Heart left ventricle (tissue), 16 donors: ENCODE measurements around the gene CNMD. TPM values are rescaled to one million over a fixed set of nuclear protein-coding genes. Genes with fewer than 3 reads are reported as not detected.

Experiments
- ATAC-seq, 4 donors: fragments of 200-7000 bp; cut with Tn5 transposase; one replicate each; pipeline ENCODE4 v1.9.1; 2020 to 2022; ENCODE audit warnings: moderate library complexity in 4 of 4, mild to moderate bottlenecking in 3 of 4, moderate number of reproducible peaks in 1 of 4
- DNase-seq, 5 donors: peaks; one replicate each; pipeline ENCODE4 v3.0.0-alpha.2; 2020
- H3K27ac ChIP-seq, 12 donors: fragments of 200-600 bp; sonication (generic) in 4 of 12; one replicate each; pipeline versions ENCODE4 v1.5.0 to v1.8.0; 2016 to 2022; ENCODE audit warnings: mild to moderate bottlenecking in 2 of 12
- H3K27me3 ChIP-seq, 9 donors: fragments of 200-600 bp; sonication (generic) in 2 of 9; one replicate each; pipeline versions ENCODE4 v1.5.1 to v1.8.0; 2016 to 2022; ENCODE audit warnings: mild to moderate bottlenecking in 3 of 9
- H3K36me3 ChIP-seq, 9 donors: fragments of 200-600 bp; sonication (generic) in 2 of 9; one replicate each; pipeline versions ENCODE4 v1.5.0 to v1.8.0; 2018 to 2022; ENCODE audit warnings: mild to moderate bottlenecking in 2 of 9
- H3K4me1 ChIP-seq, 12 donors: fragments of 200-600 bp; sonication (generic) in 4 of 12; one replicate each; pipeline versions ENCODE4 v1.5.0 to v1.8.0; 2016 to 2022; ENCODE audit warnings: mild to moderate bottlenecking in 3 of 12
- H3K4me3 ChIP-seq, 12 donors: fragments of 200-600 bp; sonication (generic) in 4 of 12; one replicate each; pipeline versions ENCODE4 v1.5.0 to v1.8.0; 2017 to 2022; ENCODE audit warnings: mild to moderate bottlenecking in 9 of 12, moderate library complexity in 4 of 12
- H3K9me3 ChIP-seq, 12 donors: fragments of 200-600 bp; sonication (generic) in 4 of 12; one replicate each; pipeline versions ENCODE4 v1.5.0 to v1.8.0; 2016 to 2022; ENCODE audit warnings: mild to moderate bottlenecking in 1 of 12
- POLR2A ChIP-seq, 2 donors: fragments of 450-650 bp; IDR thresholded peaks; one replicate each; pipeline ENCODE4 v1.6.1; 2017; ENCODE audit warnings: antibody characterized with exemption in 2 of 2, mild to moderate bottlenecking in 2 of 2, moderate library complexity in 2 of 2
- WGBS, 4 donors: extraction: QIAGEN DNeasy Blood & Tissue Kit in 2 of 4; methylation state at CpG; one replicate each; pipeline versions ENCODE4 v1.1.5 to v1.1.7; 2013 to 2018; 5-methylcytosine and 5-hydroxymethylcytosine counted together
- intact Hi-C, 10 donors: fragments of 100-400 bp; cut with DNase I; formaldehyde crosslinking; loops; one replicate each; pipeline versions ENCODE4 v1.11.1 to v1.14.2; 2022
- long read RNA-seq, 3 donors: library from polyadenylated mRNA; unstranded; transcript quantifications; one replicate each; pipeline ENCODE4 v2.0.0, GENCODE V29; 2020 to 2021
- polyA plus RNA-seq, 2 donors: library from polyadenylated mRNA; stranded (reverse); fragments of 200-250 nt; gene quantifications; one replicate each; pipeline ENCODE4 v1.2.3, GENCODE V29; 2013
- total RNA-seq, 9 donors: library from RNA; depleted of rRNA in 2 of 9; stranded (reverse); fragments of >200 nt in 2 of 9; fragmentation: NEBNext Ultra II Directional in 3 of 9; extraction: Animal tissue kit (Norgen Biotek cat#: 25700) in 3 of 9; gene quantifications; one replicate each; pipeline versions ENCODE4 v1.1.0 to v1.2.4, GENCODE V29; 2016 to 2023
- TF ChIP-seq, protein P1 (sequence below), 12 donors: fragments of 200-600 bp; sonication (generic) in 4 of 12; IDR thresholded peaks; one replicate each; pipeline versions ENCODE4 v1.5.0 to v1.8.0; 2018 to 2022; ENCODE audit warnings: antibody characterized with exemption in 12 of 12, mild to moderate bottlenecking in 5 of 12
- donor health status: ischemic (EF 13 %, LVEDD 7.1; RV severe dilation, severe dysfunction).
- donor health status: healthy with polysubstance abuse.
- donor health status: DM: no; HTN: yes; CAD: no.
- donor health status: DM: no; HTN: no; CAD: no.
- donor health status: ischemic (EF 25% LVEDD 6.9; RV normal size, moderate dysfunction).
- donor health status: ischemic (EF 25% LVEDD 5.7; RV mildly dilated, moderate dysfunction).
- donor health status: healthy.
- donor health status: DM: yes; HTN: yes; CAD: no.
- donor health status: ischemic (EF 35%, LVEDD 5.7; RV mildly dilated, moderate dysfunction).
- donor health status: nonischemic (EF 11% LVEDD 7.7; RV severe dilation, severe dysfunction).
- donor health status: DM: yes; HTN: yes; CAD: no.
- donor health status: PGD.
- donor health status: ischemic (EF 29% LVEDD 5.4; RV normal size, mild dysfunction).
- donor health status: nonischemic (EF 23%, LVEDD 6.1; RV moderate dilation, normal function).

CNMD gene
- total RNA-seq = not detected
- polyA plus RNA-seq = not detected
- long read RNA-seq, donor 1 = 0 reads
- long read RNA-seq, donor 2 = 0 reads
- long read RNA-seq, donor 3 = 0 reads

DNA sequence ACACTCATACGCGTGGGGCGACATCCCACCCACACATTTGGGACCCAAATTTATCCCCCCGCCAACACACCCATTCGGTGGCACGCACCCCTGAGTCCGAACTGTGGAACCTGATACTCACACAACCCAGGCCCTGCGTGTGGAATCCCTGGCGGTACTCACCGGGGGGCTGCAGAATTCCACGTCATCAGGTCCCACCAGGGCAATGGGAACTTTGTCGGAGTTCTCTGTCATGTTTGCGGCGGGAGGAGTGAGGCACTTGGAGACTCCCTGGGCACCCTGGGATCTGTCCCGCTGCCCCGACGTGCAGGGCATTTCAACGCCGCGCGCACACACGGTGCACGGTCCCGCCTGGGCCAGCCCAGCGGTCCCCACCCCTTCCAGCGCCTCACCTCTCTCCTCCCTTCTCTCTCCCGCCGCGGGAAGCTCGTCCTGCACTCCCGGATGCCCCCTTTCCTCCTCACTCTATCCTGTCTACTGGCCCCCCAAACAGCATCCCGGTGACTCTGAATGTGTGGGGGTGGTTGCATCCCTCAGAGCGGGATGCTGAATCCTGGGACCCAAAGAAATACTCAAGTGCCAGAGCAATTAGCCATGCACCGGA, at the start of gene CNMD:
TSS of gene CNMD (minus strand) at position 353 of the 604 bp plus-strand sequence. CDS start at position 234, 119 bp downstream.
- ATAC-seq = peak in 1 of 4 donors; percentile 13
- H3K27ac ChIP-seq = no peak within 1 kb of the TSS
- H3K27me3 ChIP-seq = peaks cover 15 to 73% (median 41%) of the 10 kb centered on the region in 9 donors
- H3K4me1 ChIP-seq = peaks cover 0 to 14% (median 8%) of the 10 kb centered on the region in 12 donors
- peak within 1 kb of the TSS; percentile 14 to 58 (median 43) for H3K4me3 ChIP-seq
- DNase-seq = no peak
- TF ChIP-seq, protein P1, sequence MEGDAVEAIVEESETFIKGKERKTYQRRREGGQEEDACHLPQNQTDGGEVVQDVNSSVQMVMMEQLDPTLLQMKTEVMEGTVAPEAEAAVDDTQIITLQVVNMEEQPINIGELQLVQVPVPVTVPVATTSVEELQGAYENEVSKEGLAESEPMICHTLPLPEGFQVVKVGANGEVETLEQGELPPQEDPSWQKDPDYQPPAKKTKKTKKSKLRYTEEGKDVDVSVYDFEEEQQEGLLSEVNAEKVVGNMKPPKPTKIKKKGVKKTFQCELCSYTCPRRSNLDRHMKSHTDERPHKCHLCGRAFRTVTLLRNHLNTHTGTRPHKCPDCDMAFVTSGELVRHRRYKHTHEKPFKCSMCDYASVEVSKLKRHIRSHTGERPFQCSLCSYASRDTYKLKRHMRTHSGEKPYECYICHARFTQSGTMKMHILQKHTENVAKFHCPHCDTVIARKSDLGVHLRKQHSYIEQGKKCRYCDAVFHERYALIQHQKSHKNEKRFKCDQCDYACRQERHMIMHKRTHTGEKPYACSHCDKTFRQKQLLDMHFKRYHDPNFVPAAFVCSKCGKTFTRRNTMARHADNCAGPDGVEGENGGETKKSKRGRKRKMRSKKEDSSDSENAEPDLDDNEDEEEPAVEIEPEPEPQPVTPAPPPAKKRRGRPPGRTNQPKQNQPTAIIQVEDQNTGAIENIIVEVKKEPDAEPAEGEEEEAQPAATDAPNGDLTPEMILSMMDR (IDR thresholded peaks at IDR 0.05) = no peak
- TF ChIP-seq POLR2A (IDR thresholded peaks at IDR 0.05) = no peak
- intact Hi-C loops = no loop called here
- 4 to 10% (median 8%) methylated on average over 26 to 34 of the region's 34 CpGs for WGBS, 4 donors
- H3K36me3 ChIP-seq = no peaks in the 10 kb centered on the region
- H3K9me3 ChIP-seq = peaks cover 0 to 3% (median 0%) of the 10 kb centered on the region in 12 donors

DNA sequence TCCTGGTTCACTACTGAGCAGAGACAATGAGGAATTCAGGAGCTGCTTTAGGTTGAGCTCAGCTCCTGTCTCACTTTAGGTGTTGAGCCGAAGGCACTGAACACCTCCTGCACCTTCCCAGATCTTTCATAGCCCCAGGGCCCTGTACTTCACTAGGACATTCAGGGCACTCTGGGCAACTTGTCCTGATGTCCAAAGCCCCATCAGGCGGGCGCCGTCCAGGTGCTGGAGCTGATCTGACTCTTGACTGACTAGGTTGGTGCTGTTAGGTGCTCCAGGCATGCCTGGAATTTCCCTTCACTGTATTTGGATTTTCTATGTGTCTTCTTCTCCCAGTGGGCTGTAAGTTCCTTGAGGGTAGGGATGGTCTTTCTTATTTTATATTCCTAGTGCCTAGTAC, 48.4 kb upstream of the CNMD start:
- peaks cover 0 to 6% (median 0%) of the 10 kb centered on the region in 9 donors for H3K27me3 ChIP-seq
- TF ChIP-seq, protein P1 (IDR thresholded peaks at IDR 0.05) = no peak
- TF ChIP-seq POLR2A (IDR thresholded peaks at IDR 0.05) = no peak
- H3K9me3 ChIP-seq = no peaks in the 10 kb centered on the region
- DNase-seq (no peak), ATAC-seq (no peak)
- H3K4me1 ChIP-seq = no peaks in the 10 kb centered on the region
- H3K4me3 ChIP-seq = no peak overlapping the region
- no peaks in the 10 kb centered on the region for H3K36me3 ChIP-seq
- intact Hi-C loops = no loop called here
- H3K27ac ChIP-seq = no peak overlapping the region
- 37 to 68% (median 56%) methylated on average over 4 of the region's 4 CpGs for WGBS, 4 donors

DNA sequence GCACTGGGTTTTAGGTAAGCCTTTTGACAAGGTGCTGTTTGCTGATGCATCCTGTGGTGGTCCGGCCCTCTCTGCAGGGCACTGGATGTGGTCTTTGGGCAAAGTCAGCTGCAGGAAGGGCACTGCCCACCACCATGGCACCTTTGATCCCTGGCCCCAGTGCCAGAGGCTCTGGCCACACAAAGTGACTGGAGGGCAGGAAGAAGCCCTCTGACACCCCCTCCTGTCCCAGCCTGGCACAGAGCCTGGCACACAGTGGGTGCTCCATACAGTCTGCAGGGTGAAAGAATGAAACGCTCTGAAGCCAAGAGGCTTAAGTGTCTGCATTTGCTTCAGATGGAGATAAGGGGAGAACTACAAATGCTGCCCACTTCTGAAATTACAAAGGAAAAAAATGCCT, 47.6 kb upstream of the CNMD start:
- H3K4me1 ChIP-seq = no peaks in the 10 kb centered on the region
- TF ChIP-seq, protein P1 (IDR thresholded peaks at IDR 0.05) = no peak
- TF ChIP-seq POLR2A (IDR thresholded peaks at IDR 0.05) = no peak
- DNase-seq (no peak), ATAC-seq (no peak)
- H3K9me3 ChIP-seq = no peaks in the 10 kb centered on the region
- intact Hi-C loops = no loop called here
- H3K4me3 ChIP-seq = no peak overlapping the region
- no peaks in the 10 kb centered on the region for H3K36me3 ChIP-seq
- H3K27ac ChIP-seq = no peak overlapping the region
- H3K27me3 ChIP-seq = peaks cover 0 to 6% (median 0%) of the 10 kb centered on the region in 9 donors
- WGBS, 4 donors = 75 to 100% (median 80%) methylated on average over 2 of the region's 2 CpGs

DNA sequence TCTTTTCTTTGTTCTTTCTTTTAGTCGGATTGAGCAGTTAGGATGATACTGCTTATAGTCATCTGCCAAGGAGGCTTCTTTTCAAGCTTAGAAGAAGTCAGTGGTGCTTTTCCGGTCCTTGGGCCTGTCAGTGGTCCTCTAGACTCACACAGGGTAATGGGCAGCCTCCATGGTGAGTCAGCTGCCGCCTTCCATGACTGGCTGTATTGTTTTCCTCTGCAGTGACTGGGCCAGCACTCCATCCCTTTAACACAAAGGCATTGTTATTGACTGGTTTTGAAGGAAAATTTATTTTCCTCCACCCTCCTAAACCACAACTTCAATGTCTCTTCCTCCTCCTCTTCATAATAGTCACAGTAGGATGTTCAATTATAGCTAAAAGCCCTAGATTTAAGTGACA, 47.1 kb upstream of the CNMD start:
- no peak overlapping the region for H3K4me3 ChIP-seq
- DNase-seq (no peak), ATAC-seq (no peak)
- H3K27ac ChIP-seq = no peak overlapping the region
- H3K9me3 ChIP-seq = no peaks in the 10 kb centered on the region
- intact Hi-C loops = no loop called here
- H3K4me1 ChIP-seq = no peaks in the 10 kb centered on the region
- no peak for TF ChIP-seq POLR2A (IDR thresholded peaks at IDR 0.05)
- TF ChIP-seq, protein P1 (IDR thresholded peaks at IDR 0.05) = no peak
- H3K36me3 ChIP-seq = no peaks in the 10 kb centered on the region
- peaks cover 0 to 6% (median 0%) of the 10 kb centered on the region in 9 donors for H3K27me3 ChIP-seq
- WGBS, 4 donors = 76 to 85% (median 80%) methylated on average over 3 of the region's 3 CpGs
